NB4 (cell line): ENCODE measurements around the gene ANKRD10.

Experiments
- CTCF ChIP-seq: IDR thresholded peaks from one replicate; pipeline ENCODE4 v1.5.1; 2012; ENCODE audit warnings: low read depth, low read length
- MAX ChIP-seq: IDR thresholded peaks from 2 replicates; pipeline ENCODE4 v1.6.1; 2011; ENCODE audit warnings: low read depth, low read length
- POLR2A ChIP-seq: IDR thresholded peaks from 2 replicates; pipeline ENCODE4 v1.6.1; 2011; ENCODE audit warnings: mild to moderate bottlenecking; ENCODE audit not compliant: insufficient read length; ENCODE audit errors: extremely low read depth

- no peak for TF ChIP-seq CTCF
- no peak for TF ChIP-seq POLR2A
- TF ChIP-seq MAX: no peak
Observed at GRCh38 chr13:110929104-110929777, 14.4 kb upstream of the ANKRD10 start.
